Uterus (tissue), 4 donors: ENCODE measurements around the gene HOXB8. TPM values are rescaled to one million over a fixed set of nuclear protein-coding genes. Genes with fewer than 3 reads are reported as not detected.

Experiments
- DNase-seq, 2 donors: peaks; one replicate each; pipeline ENCODE4 v3.0.0-alpha.2; 2019 to 2020
- H3K27ac ChIP-seq, 2 donors: fragments of 200-600 bp; sonication (generic); 1 replicate in 1 of 2; 2 replicates in 1 of 2; pipeline ENCODE4 v1.5.1; 2016 to 2018
- H3K27me3 ChIP-seq, 2 donors: fragments of 200-600 bp; sonication (generic); one replicate each; pipeline ENCODE4 v1.5.1; 2018 to 2019; ENCODE audit warnings: control low read depth in 1 of 2
- H3K36me3 ChIP-seq, 2 donors: fragments of 200-600 bp; sonication (generic); one replicate each; pipeline ENCODE4 v1.5.1; 2019; ENCODE audit warnings: control low read depth in 1 of 2
- H3K4me1 ChIP-seq, 2 donors: fragments of 200-600 bp; sonication (generic); one replicate each; pipeline ENCODE4 v1.5.1; 2018 to 2019; ENCODE audit warnings: control low read depth in 1 of 2
- H3K4me3 ChIP-seq, 2 donors: fragments of 200-600 bp; sonication (generic); 1 replicate in 1 of 2; 2 replicates in 1 of 2; pipeline ENCODE4 v1.5.1; 2018 to 2019; ENCODE audit warnings: mild to moderate bottlenecking in 1 of 2
- H3K9me3 ChIP-seq, 2 donors: fragments of 200-600 bp; sonication (generic); one replicate each; pipeline ENCODE4 v1.5.1; 2019; ENCODE audit warnings: control low read depth in 1 of 2
- CTCF ChIP-seq, 4 experiments: fragments of 200-600 bp in 2 of 4; fragments of 450-650 bp in 2 of 4; sonication (generic) in 2 of 4; IDR thresholded peaks; one replicate each; pipeline ENCODE4 v1.5.1; 2016 to 2019; ENCODE audit warnings: antibody characterized with exemption in 4 of 4, mild to moderate bottlenecking in 2 of 4, moderate library complexity in 1 of 4
- POLR2A ChIP-seq, 2 donors: fragments of 450-650 bp; IDR thresholded peaks; one replicate each; pipeline ENCODE4 v1.6.1; 2016; ENCODE audit warnings: antibody characterized with exemption in 2 of 2, mild to moderate bottlenecking in 1 of 2, moderate library complexity in 1 of 2
- intact Hi-C: fragments of 100-400 bp; cut with DNase I; formaldehyde crosslinking; loops from one replicate; pipeline ENCODE4 v1.15.1; 2023; ENCODE audit warnings: low total_unique reads
- total RNA-seq, 4 donors: library from RNA; depleted of rRNA in 3 of 4; stranded (reverse); fragments of >200 nt in 3 of 4; gene quantifications; one replicate each; pipeline versions ENCODE4 v1.1.0 to v1.2.4, GENCODE V29; 2014 to 2023
- donor health status: DM: yes; HTN: yes; CAD: no.

Gene HOXB8
- 1 to 10 TPM in 2 of 4 donors, under 1 TPM in 1, not detected in 1; 0.29 to 9.5 (median 1.9) TPM for total RNA-seq

GRCh38 chr17:48615047-48615962, at the start of gene HOXB8:
Gene HOXB8 (minus strand): TSS chr17:48615292. CDS start chr17:48614704, 588 bp downstream.
- intact Hi-C loops, result no loop called here
- no peaks in the 10 kb centered on the region for H3K9me3 ChIP-seq
- TF ChIP-seq POLR2A (IDR thresholded peaks at IDR 0.05) (no peak), CTCF (IDR thresholded peaks at IDR 0.05) (no peak)
- H3K27ac ChIP-seq, result peak within 1 kb of the TSS in 1 of 2 donors; percentile 75
- DNase-seq, result no peak
- peaks cover 53 to 84% of the 10 kb centered on the region in 2 donors for H3K27me3 ChIP-seq
- no peak within 1 kb of the TSS for H3K4me3 ChIP-seq
- peaks cover 0 to 13% of the 10 kb centered on the region in 2 donors for H3K4me1 ChIP-seq
- no peaks in the 10 kb centered on the region for H3K36me3 ChIP-seq

- Histone ChIP-seq H3K27me3 (no peaks in the 10 kb centered on the region), H3K4me1 (no peaks in the 10 kb centered on the region), H3K27ac (no peak overlapping the region), H3K36me3 (no peaks in the 10 kb centered on the region), H3K4me3 (no peak overlapping the region), H3K9me3 (no peaks in the 10 kb centered on the region)
- no peak for DNase-seq
- TF ChIP-seq POLR2A (IDR thresholded peaks at IDR 0.05) (no peak), CTCF (IDR thresholded peaks at IDR 0.05) (no peak)
- intact Hi-C loops, result loop anchor here (10.0 kb wide), 1 partner anchor 221 kb away; no protein-coding TSS in a partner anchor
Observed at GRCh38 chr17:48663134-48663924, 48.2 kb upstream of the HOXB8 start.

GRCh38 chr17:48655913-48656312, 40.8 kb upstream of the HOXB8 start:
- H3K9me3 ChIP-seq, result no peaks in the 10 kb centered on the region
- no peak for DNase-seq
- no peak overlapping the region for H3K4me3 ChIP-seq
- H3K36me3 ChIP-seq, result no peaks in the 10 kb centered on the region
- H3K4me1 ChIP-seq, result no peaks in the 10 kb centered on the region
- intact Hi-C loops, result no loop called here
- H3K27ac ChIP-seq, result no peak overlapping the region
- TF ChIP-seq POLR2A (IDR thresholded peaks at IDR 0.05) (no peak), CTCF (IDR thresholded peaks at IDR 0.05) (no peak)
- H3K27me3 ChIP-seq, result no peaks in the 10 kb centered on the region

- DNase-seq, result no peak
- no peak overlapping the region for H3K27ac ChIP-seq
- no peaks in the 10 kb centered on the region for H3K4me1 ChIP-seq
- H3K4me3 ChIP-seq, result no peak overlapping the region
- intact Hi-C loops, result no loop called here
- H3K36me3 ChIP-seq, result no peaks in the 10 kb centered on the region
- no peak for TF ChIP-seq POLR2A (IDR thresholded peaks at IDR 0.05)
- TF ChIP-seq CTCF (IDR thresholded peaks at IDR 0.05), result no peak
- no peaks in the 10 kb centered on the region for H3K9me3 ChIP-seq
- H3K27me3 ChIP-seq, result peaks cover 0 to 31% of the 10 kb centered on the region in 2 donors
Observed at GRCh38 chr17:48649741-48650140, 34.6 kb upstream of the HOXB8 start.

- no peak for DNase-seq
- Histone ChIP-seq H3K4me1 (no peaks in the 10 kb centered on the region), H3K36me3 (no peaks in the 10 kb centered on the region), H3K27me3 (peaks cover 0 to 32% of the 10 kb centered on the region in 2 donors), H3K27ac (no peak overlapping the region), H3K4me3 (no peak overlapping the region), H3K9me3 (no peaks in the 10 kb centered on the region)
- TF ChIP-seq POLR2A (IDR thresholded peaks at IDR 0.05), result no peak
- TF ChIP-seq CTCF (IDR thresholded peaks at IDR 0.05), result no peak
- intact Hi-C loops, result no loop called here
Observed at GRCh38 chr17:48647963-48648245, 32.8 kb upstream of the HOXB8 start.
